ENCODE results near the gene SETMAR.

SETMAR gene

GRCh38 chr3:4351164-4351855 lies 48.1 kb downstream of the SETMAR start:
- in situ Hi-C loops (cut with MboI; ENCODE audit: low sequenced_read_pairs) = no loop called here

- in situ Hi-C loops (cut with MboI; ENCODE audit: low sequenced_read_pairs) = no loop called here
These were observed 48.7 kb downstream of the SETMAR start for GRCh38 chr3:4351872-4352271.

- in situ Hi-C loops (cut with MboI; ENCODE audit: low sequenced_read_pairs) = no loop called here
These were observed 52.4 kb downstream of the SETMAR start for GRCh38 chr3:4355401-4356219.

GRCh38 chr3:4356220-4356540 lies 53.0 kb downstream of the SETMAR start:
- in situ Hi-C loops (cut with MboI; ENCODE audit: low sequenced_read_pairs) = no loop called here

GRCh38 chr3:4356546-4357410 lies 53.6 kb downstream of the SETMAR start:
- in situ Hi-C loops (cut with MboI; ENCODE audit: low sequenced_read_pairs) = no loop called here

- in situ Hi-C loops (cut with MboI; ENCODE audit: low sequenced_read_pairs) = no loop called here
These were observed 55.1 kb downstream of the SETMAR start for GRCh38 chr3:4358273-4358672.

GRCh38 chr3:4359805-4360502 lies 56.8 kb downstream of the SETMAR start:
- in situ Hi-C loops (cut with MboI; ENCODE audit: low sequenced_read_pairs) = no loop called here

GRCh38 chr3:4360817-4361216 lies 57.6 kb downstream of the SETMAR start:
- in situ Hi-C loops (cut with MboI; ENCODE audit: low sequenced_read_pairs) = no loop called here

GRCh38 chr3:4362523-4362922 lies 59.4 kb downstream of the SETMAR start:
- in situ Hi-C loops (cut with MboI; ENCODE audit: low sequenced_read_pairs) = no loop called here
